ENCODE measurements around the gene CAB39.

CAB39 gene

DNA sequence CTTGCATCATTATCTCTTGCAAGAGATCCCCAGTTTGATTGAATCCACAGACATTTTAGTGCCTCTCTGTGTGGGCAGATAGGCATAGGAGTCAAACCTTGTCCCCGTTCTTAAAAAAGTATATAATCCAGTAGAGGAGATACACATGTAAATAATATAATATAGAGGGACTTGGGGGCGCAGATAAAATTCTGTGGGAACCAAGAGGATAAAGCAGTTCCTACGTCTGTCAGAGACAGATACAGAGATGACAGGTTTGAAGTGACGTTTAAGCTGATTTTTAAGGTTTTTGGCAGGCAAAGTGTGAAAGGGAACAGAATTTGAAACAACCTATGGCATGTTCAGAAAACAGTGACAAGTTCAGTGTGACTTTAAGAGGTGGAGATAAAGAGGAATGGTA is 63.1 kb downstream of the CAB39 start:
- no peak for DNase-seq (ENCODE audit: low read depth in 1 of 2, low spot score in 1 of 2)
- Histone ChIP-seq H3K27ac (replicated peaks) (no peak overlapping the region), H3K4me3 (replicated peaks; ENCODE audit: insufficient read depth, low read length) (no peak overlapping the region), H3K27me3 (ENCODE audit: insufficient read depth, poor library complexity, severe bottlenecking) (no peaks in the 10 kb centered on the region)
- TF ChIP-seq SPI1 (IDR thresholded peaks at IDR 0.05; ENCODE audit: borderline replicate concordance, low read depth): no peak
- no peak for TF ChIP-seq POLR2AphosphoS5 (IDR thresholded peaks at IDR 0.05; ENCODE audit: low read depth)
- no peak for TF ChIP-seq GABPA (IDR thresholded peaks at IDR 0.05; ENCODE audit: low read depth)
- no peak for TF ChIP-seq CTCF (IDR thresholded peaks at IDR 0.05; ENCODE audit: insufficient read depth, low read length)
- no peak for TF ChIP-seq REST (IDR thresholded peaks at IDR 0.05; ENCODE audit: insufficient replicate concordance, low read depth)

GRCh38 chr2:230777721-230778120 is 65.1 kb downstream of the CAB39 start:
- DNase-seq (ENCODE audit: low read depth in 1 of 2, low spot score in 1 of 2): no peak
- no peak overlapping the region for H3K4me3 ChIP-seq (replicated peaks; ENCODE audit: insufficient read depth, low read length)
- TF ChIP-seq POLR2AphosphoS5 (IDR thresholded peaks at IDR 0.05; ENCODE audit: low read depth) (no peak), REST (IDR thresholded peaks at IDR 0.05; ENCODE audit: insufficient replicate concordance, low read depth) (no peak), CTCF (IDR thresholded peaks at IDR 0.05; ENCODE audit: insufficient read depth, low read length) (no peak), SPI1 (IDR thresholded peaks at IDR 0.05; ENCODE audit: borderline replicate concordance, low read depth) (no peak), GABPA (IDR thresholded peaks at IDR 0.05; ENCODE audit: low read depth) (no peak)
- H3K27ac ChIP-seq (replicated peaks): no peak overlapping the region
- no peaks in the 10 kb centered on the region for H3K27me3 ChIP-seq (ENCODE audit: insufficient read depth, poor library complexity, severe bottlenecking)

- Histone ChIP-seq H3K27me3 (ENCODE audit: insufficient read depth, poor library complexity, severe bottlenecking) (no peaks in the 10 kb centered on the region), H3K4me3 (replicated peaks; ENCODE audit: insufficient read depth, low read length) (no peak overlapping the region), H3K27ac (replicated peaks) (no peak overlapping the region)
- TF ChIP-seq SPI1 (IDR thresholded peaks at IDR 0.05; ENCODE audit: borderline replicate concordance, low read depth) (no peak), GABPA (IDR thresholded peaks at IDR 0.05; ENCODE audit: low read depth) (no peak), POLR2AphosphoS5 (IDR thresholded peaks at IDR 0.05; ENCODE audit: low read depth) (no peak)
- DNase-seq (ENCODE audit: low read depth in 1 of 2, low spot score in 1 of 2): no peak
Measured at GRCh38 chr2:230778350-230779063, 65.9 kb downstream of the CAB39 start.

GRCh38 chr2:230779126-230779525 is 66.5 kb downstream of the CAB39 start:
- no peak for DNase-seq (ENCODE audit: low read depth in 1 of 2, low spot score in 1 of 2)
- no peak overlapping the region for H3K27ac ChIP-seq (replicated peaks)

More at GRCh38 chr2:230779126-230779525, 66.5 kb downstream of the CAB39 start:
- no peak overlapping the region for H3K4me3 ChIP-seq (replicated peaks; ENCODE audit: insufficient read depth, low read length)
- TF ChIP-seq CTCF (IDR thresholded peaks at IDR 0.05; ENCODE audit: insufficient read depth, low read length) (no peak), SPI1 (IDR thresholded peaks at IDR 0.05; ENCODE audit: borderline replicate concordance, low read depth) (no peak), REST (IDR thresholded peaks at IDR 0.05; ENCODE audit: insufficient replicate concordance, low read depth) (no peak), POLR2AphosphoS5 (IDR thresholded peaks at IDR 0.05; ENCODE audit: low read depth) (no peak), GABPA (IDR thresholded peaks at IDR 0.05; ENCODE audit: low read depth) (no peak)
- no peaks in the 10 kb centered on the region for H3K27me3 ChIP-seq (ENCODE audit: insufficient read depth, poor library complexity, severe bottlenecking)
